Forelimb muscle (tissue), 1 donor: ENCODE results near the gene CD40LG. TPM values are rescaled to one million over a fixed set of nuclear protein-coding genes. Genes with fewer than 3 reads are reported as not detected.

Source experiments
- DNase-seq: peaks from one replicate; pipeline ENCODE4 v3.0.0-alpha.2; 2013; ENCODE audit warnings: low read depth
- polyA plus RNA-seq: library from polyadenylated mRNA; unstranded; fragments of 120-200 nt; gene quantifications from one replicate; pipeline ENCODE4 v1.2.1, GENCODE V29; 2013; ENCODE audit not compliant: insufficient read length

Gene CD40LG
- polyA plus RNA-seq, 1 donor, result not detected

- DNase-seq, result no peak
Observed at GRCh38 chrX:136697156-136697555, 49.2 kb downstream of the CD40LG start.

GRCh38 chrX:136708348-136708747 lies 60.4 kb downstream of the CD40LG start:
- no peak for DNase-seq

Other genes with a start within 250 kb of the CD40LG start
- gene BRS3, start 160.2 kb upstream of the CD40LG start, polyA plus RNA-seq, result not detected
- 90.4 TPM for gene HTATSF1, start 150.6 kb upstream of the CD40LG start, polyA plus RNA-seq
- gene VGLL1, start 115.9 kb upstream of the CD40LG start, polyA plus RNA-seq, result not detected
- 45.3 TPM for gene ARHGEF6, start 132.8 kb downstream of the CD40LG start, polyA plus RNA-seq
- 194 TPM for gene RBMX, start 232.6 kb downstream of the CD40LG start, polyA plus RNA-seq